HG02943 (cell line): ENCODE measurements around the gene PTPRE.

Source experiments
- ATAC-seq: cut with Tn5 transposase; IDR thresholded peaks from one replicate; pipeline ENCODE4 v1.9.1; 2021; ENCODE audit warnings: mild to moderate bottlenecking, low read depth, moderate library complexity; ENCODE audit not compliant: unreplicated experiment

The PTPRE gene

GRCh38 chr10:127881262-127881661 is 25.6 kb upstream of the PTPRE start:
- ATAC-seq, result no peak

DNA sequence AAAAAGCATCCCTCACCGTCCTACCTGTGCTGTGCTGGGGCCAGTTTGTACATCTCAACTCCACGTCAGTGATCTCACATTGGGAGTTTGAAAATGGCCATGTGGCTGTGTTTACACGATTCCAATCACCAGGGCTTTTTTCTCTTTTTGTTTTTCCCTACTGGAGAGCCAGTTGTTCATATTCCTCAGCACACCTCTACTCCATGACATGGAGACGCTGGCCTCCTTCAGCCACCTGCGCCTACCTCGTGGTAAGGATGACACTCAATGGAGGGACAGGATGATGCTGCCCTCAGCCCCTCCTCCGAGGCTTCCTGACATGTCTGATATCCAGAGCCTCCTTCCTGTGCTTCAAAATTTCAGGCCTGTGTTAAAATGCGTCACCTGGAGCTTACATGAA is 24.5 kb upstream of the PTPRE start:
- no peak for ATAC-seq

DNA sequence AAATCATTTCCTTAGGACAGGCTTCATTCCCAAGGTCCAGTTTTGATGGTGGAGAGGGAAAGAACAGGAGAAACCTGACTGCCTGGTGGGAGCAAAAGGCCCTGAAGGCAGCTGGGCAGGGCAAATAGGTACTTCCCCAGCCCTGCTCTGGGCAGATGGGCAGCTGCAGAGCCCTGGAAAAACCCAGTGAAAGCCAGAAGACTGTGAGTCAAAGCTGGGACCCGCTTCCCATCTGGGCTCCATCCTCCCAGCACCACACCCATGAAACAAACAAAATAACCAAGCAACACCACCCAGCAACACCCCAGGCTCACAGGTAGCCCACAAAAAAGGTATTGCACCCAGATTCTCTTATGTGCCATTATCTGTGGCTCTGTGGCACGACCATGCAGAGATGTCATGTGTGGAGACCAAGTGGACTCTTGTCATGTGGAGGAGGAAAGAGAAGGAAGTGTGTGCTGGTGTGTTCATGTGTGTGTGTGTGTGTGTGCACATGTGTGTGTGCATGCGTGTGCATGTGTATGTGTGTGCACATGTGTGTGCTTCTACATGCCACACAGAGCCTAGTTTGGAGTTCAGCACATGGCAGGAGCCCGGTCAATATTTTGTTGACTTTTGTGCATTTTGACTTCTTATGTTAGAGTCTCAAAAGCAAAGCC is 24.0 kb upstream of the PTPRE start:
- no peak for ATAC-seq

- no peak for ATAC-seq
Measured at GRCh38 chr10:127883516-127883915, 23.4 kb upstream of the PTPRE start.

GRCh38 chr10:127884501-127884900 is 22.4 kb upstream of the PTPRE start:
- ATAC-seq, result no peak

GRCh38 chr10:127886371-127887051 is 20.4 kb upstream of the PTPRE start:
- ATAC-seq, result no peak

GRCh38 chr10:127887541-127888415 is 19.1 kb upstream of the PTPRE start:
- ATAC-seq, result no peak

DNA sequence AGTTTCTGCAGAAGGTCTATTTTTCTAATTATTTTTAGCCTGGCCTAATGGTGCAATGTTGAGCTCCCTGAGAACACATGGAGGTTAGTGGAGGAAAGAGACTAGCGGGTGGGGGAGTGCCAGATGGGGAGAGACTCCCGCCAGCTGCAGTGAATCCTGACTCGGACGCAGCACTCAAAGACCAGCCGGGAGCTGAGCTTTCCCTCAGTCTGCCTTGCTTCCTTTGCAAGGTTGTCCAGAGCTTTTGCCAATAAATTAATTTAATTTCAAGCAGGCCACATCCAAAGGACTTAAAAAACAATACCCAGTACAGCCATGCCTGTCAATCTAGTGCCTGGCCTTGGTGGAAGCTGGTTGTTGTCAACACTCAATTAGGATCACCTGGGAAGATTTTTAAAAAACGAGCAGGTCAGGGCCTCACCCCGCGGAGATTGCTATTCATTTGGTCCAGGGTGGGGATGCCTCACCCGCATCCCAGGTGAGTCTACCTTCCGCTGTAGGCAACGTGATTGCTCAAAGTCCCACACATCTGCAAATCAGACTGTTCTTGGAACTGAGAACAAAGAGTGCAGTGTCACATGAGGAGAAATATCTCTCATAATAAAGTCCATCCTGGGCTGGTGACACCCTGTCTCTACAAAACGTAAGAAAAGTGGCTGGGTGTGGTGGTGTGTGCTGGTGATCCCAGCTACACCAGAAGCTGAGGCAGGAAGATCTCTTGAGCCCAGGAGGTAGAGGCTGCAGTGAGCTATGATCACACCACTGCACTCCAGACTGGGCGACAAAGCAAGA is 18.2 kb upstream of the PTPRE start:
- ATAC-seq, result no peak

GRCh38 chr10:127889605-127890195 is 17.2 kb upstream of the PTPRE start:
- no peak for ATAC-seq

DNA sequence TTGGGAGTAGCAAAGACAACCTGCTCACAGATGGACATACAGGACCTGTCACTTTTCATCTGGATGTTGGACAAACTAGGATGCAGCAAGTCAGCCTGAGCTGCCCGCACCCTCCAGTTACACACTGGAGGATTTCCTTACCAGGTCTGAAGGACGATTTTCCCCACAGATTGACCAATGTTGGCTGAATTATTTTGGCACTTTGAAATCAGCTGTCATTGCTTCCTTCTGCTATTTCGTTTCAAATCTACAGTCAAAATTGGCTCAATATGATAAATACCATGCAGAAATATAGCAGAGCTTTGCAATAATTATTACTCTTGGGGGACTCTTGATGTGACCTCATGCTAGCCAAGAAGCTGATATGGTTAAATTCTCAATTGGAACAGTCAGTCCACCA is 16.7 kb upstream of the PTPRE start:
- ATAC-seq, result no peak

DNA sequence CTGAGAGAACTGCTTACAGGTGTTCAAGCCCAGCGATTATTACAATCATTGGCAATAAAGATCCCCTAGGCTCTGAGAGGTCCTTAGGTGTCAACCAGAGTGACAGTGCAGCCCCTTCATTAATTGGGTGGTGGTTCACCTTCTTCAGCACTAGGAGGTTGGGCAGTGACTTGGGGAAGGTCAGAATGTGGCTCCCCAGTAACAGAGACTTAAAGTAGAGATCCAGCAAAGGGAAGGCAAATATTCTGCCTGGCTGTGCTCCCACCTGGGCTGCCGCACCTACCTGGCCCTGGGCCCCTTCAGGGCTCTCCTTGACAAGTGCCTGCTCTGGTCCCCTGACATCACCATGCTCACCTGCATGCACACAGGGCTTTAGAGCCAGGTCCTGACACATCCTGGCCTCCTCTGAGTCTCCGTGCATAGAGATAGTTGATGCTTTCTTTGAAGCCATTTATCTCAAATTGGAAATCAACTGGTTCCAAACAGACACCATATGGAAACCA is 16.0 kb upstream of the PTPRE start:
- no peak for ATAC-seq

DNA sequence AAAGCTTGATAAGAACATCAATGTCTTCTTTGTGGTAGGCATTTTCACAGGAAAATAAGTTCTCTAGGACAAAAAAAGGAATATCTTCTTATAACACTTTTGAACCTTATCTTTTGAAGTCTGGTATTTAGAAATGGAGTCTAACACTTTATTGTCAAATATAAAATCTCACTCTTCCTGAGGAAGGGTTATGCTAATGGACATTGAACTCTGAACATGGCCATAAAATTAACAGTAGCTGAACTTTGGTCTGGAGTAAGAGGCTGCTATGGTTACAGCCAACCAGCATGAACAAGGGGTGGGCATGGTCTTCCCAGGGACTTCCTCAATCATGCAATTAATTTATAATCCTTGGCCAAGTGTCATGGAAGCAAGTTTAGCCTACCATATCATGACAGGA is 14.2 kb upstream of the PTPRE start, which contains the start of gene CLRN3:
TSS of gene CLRN3 (minus strand) at position 199 of the 400 bp plus-strand sequence. CDS start at position 42, 157 bp downstream.
- ATAC-seq, result no peak

GRCh38 chr10:127894146-127894545 is 12.8 kb upstream of the PTPRE start:
- ATAC-seq, result no peak

DNA sequence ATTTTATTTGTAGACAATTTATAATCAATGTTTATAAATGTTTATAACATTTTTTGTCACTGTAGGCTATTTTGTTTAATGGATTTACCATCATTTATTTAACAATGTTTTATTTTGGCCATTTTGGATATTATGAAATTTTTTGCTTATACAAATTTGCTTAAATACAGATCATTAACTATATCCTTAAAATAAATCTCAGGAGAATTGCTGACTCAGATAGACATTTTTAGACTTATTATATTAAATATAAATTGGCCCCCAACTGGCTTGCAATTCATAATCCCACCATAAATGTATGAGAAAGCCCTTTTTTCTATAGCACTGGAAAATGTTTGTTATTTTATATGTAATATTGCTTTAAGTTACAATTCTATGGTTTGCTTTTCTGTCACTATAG is 10.3 kb upstream of the PTPRE start:
- no peak for ATAC-seq

DNA sequence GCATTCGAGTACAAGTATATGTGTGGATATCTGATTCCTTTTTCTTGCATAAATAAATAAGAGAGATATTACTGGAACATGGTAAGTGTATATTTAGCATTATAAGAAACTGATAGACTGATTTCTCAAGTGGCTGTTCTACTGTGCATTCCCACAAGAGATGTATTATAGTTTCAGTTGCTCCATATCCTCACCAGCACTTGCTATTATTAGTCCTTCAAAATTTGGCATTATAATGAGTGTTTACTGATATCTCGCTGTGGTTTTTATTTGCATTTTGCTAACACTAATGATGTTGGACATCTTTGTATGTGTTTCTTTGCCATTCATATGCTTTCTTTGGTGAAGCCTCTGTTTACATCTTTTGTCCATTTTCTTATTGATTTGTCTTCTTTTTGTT is 9.7 kb upstream of the PTPRE start:
- ATAC-seq, result no peak

GRCh38 chr10:127899766-127900387 is 7.0 kb upstream of the PTPRE start:
- no peak for ATAC-seq

DNA sequence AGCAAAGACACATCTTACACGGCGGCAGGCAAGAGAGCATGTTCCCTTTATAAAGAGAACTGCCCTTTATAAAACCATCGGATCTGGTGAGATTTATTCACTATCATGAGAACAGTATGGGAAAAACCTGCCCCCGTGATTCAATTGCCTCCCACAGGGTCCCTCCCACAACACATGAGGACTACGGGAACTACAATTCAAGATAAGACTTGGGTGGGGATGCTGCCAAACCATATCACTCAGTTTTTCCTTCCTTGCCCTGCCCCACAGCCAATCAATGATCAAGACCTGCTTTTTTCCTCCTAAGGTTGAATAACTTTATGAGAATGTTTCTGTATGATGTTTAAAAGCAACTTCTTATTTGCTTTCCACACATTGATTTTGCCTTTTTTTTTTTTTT is 3.1 kb upstream of the PTPRE start:
- ATAC-seq, result no peak

- no peak for ATAC-seq
Measured at GRCh38 chr10:127904311-127905000, 2.4 kb upstream of the PTPRE start.
